Fibroblast of gingiva (primary cell): ENCODE data around the gene SCNN1B.

Source experiments
- DNase-seq: peaks from one replicate; pipeline ENCODE4 v3.0.0-alpha.2; 2011; ENCODE audit warnings: low read depth

Gene SCNN1B

GRCh38 chr16:23407436-23408127, 105.5 kb downstream of the SCNN1B start:
- DNase-seq: no peak

- DNase-seq: no peak
These were observed 106.2 kb downstream of the SCNN1B start for GRCh38 chr16:23408242-23408822.

GRCh38 chr16:23408823-23409298, 106.8 kb downstream of the SCNN1B start:
- DNase-seq: peak; percentile 68

GRCh38 chr16:23409522-23409921, 107.4 kb downstream of the SCNN1B start:
- DNase-seq: no peak

GRCh38 chr16:23410176-23410575, 108.1 kb downstream of the SCNN1B start:
- DNase-seq: peak; percentile 31

- no peak for DNase-seq
These were observed 112.6 kb downstream of the SCNN1B start for GRCh38 chr16:23414731-23415130.

- DNase-seq: no peak
These were observed 114.7 kb downstream of the SCNN1B start for GRCh38 chr16:23416816-23417215.

- peak; percentile 89 for DNase-seq
These were observed 117.9 kb downstream of the SCNN1B start for GRCh38 chr16:23420011-23420410.

- peak; percentile 98 for DNase-seq
These were observed 121.5 kb downstream of the SCNN1B start for GRCh38 chr16:23423496-23424049.

GRCh38 chr16:23424292-23424958, 122.3 kb downstream of the SCNN1B start:
- peak; percentile 84 for DNase-seq

GRCh38 chr16:23428351-23428750, 126.2 kb downstream of the SCNN1B start:
- DNase-seq: no peak
